ENCODE data around the gene NELL1.

DNA sequence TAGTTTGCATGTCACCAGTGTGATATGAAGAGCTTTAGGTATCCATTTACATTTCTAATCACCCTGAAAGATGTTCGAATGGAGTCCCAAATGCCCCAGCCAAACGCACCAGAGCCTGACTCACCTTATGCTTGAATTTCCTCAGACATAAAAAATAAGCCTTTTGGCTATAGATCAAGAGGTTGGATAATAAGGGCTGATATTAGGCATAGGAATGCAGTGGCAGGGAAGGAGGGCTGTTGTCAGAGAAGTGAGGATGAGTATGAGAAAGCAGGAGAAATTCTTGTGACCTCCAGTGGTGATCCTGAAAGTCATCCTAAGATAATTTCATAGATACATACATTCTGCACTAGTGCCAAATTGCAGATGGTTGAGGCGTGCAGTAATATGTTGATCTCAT lies 264.6 kb downstream of the NELL1 start:
- TF ChIP-seq, protein P1, sequence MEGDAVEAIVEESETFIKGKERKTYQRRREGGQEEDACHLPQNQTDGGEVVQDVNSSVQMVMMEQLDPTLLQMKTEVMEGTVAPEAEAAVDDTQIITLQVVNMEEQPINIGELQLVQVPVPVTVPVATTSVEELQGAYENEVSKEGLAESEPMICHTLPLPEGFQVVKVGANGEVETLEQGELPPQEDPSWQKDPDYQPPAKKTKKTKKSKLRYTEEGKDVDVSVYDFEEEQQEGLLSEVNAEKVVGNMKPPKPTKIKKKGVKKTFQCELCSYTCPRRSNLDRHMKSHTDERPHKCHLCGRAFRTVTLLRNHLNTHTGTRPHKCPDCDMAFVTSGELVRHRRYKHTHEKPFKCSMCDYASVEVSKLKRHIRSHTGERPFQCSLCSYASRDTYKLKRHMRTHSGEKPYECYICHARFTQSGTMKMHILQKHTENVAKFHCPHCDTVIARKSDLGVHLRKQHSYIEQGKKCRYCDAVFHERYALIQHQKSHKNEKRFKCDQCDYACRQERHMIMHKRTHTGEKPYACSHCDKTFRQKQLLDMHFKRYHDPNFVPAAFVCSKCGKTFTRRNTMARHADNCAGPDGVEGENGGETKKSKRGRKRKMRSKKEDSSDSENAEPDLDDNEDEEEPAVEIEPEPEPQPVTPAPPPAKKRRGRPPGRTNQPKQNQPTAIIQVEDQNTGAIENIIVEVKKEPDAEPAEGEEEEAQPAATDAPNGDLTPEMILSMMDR (conservative IDR thresholded peaks at IDR 0.05 in 1 of 2, IDR thresholded peaks at IDR 0.05 in 1 of 2; ENCODE audit: extremely low read depth in 1 of 2, insufficient read depth in 1 of 2, low read depth in 1 of 2, low read length in 2 of 2) = no peak
- no peak for TF ChIP-seq EZH2 (IDR thresholded peaks at IDR 0.05; ENCODE audit: borderline replicate concordance, low read length)

All from mammary epithelial cell (primary cell).